K562 (cell line): ENCODE results near the gene SIAE. TPM values are rescaled to one million over a fixed set of nuclear protein-coding genes. Genes with fewer than 3 reads are reported as not detected.

Experiments
- DPF2 ChIP-seq: fragments of 450-650 bp; IDR thresholded peaks from 2 replicates; pipeline ENCODE4 v1.6.1; 2016
- EP300 ChIP-seq: IDR thresholded peaks from 2 replicates; pipeline ENCODE4 v1.6.1; 2012; ENCODE audit warnings: low read length, improper control_type of control experiment
- HDAC3 ChIP-seq: fragments of 450-650 bp; IDR thresholded peaks from 2 replicates; pipeline ENCODE4 v1.6.1; 2018; ENCODE audit warnings: borderline replicate concordance, mild to moderate bottlenecking, moderate library complexity; ENCODE audit not compliant: partially characterized antibody
- JUND ChIP-seq, 2 experiments: IDR thresholded peaks; 2 replicates in 1 of 2; 3 replicates in 1 of 2; pipeline ENCODE4 v1.6.1; 2011; ENCODE audit warnings: borderline replicate concordance in 2 of 2, low read depth in 2 of 2, low read length in 2 of 2, improper control_type of control experiment in 1 of 2, missing biosample characterization in 1 of 2, missing genetic modification characterization in 1 of 2, missing genetic modification reagents in 1 of 2
- LARP7 ChIP-seq: fragments of 450-650 bp; IDR thresholded peaks from 2 replicates; pipeline ENCODE4 v1.6.1; 2016
- MYC ChIP-seq, 2 experiments: fragments of 250-450 bp in 1 of 2; sonication (Bioruptor Pico) in 1 of 2; IDR thresholded peaks; 2 replicates each; pipeline versions ENCODE4 v1.5.1 to v1.6.1; 2012 to 2021; ENCODE audit warnings: low read depth in 2 of 2, borderline replicate concordance in 1 of 2, improper control_type of control experiment in 1 of 2, low read length in 1 of 2, mild to moderate bottlenecking in 1 of 2, moderate library complexity in 1 of 2
- NCOR1 ChIP-seq: fragments of 450-650 bp; IDR thresholded peaks from 2 replicates; pipeline ENCODE4 v1.6.1; 2016; ENCODE audit warnings: mild to moderate bottlenecking, moderate library complexity
- PRPF4 ChIP-seq: fragments of 200-400 bp; formaldehyde crosslinking; IDR thresholded peaks from one replicate; pipeline ENCODE4 v1.6.1; 2017; ENCODE audit warnings: low read length, low read depth, mild to moderate bottlenecking; ENCODE audit not compliant: insufficient read depth, poor library complexity, severe bottlenecking
- SMARCE1 ChIP-seq: fragments of 450-650 bp; IDR thresholded peaks from 2 replicates; pipeline ENCODE4 v1.7.1; 2016; ENCODE audit warnings: mild to moderate bottlenecking
- STAT5A ChIP-seq: IDR thresholded peaks from 2 replicates; pipeline ENCODE4 v1.6.1; 2012; ENCODE audit warnings: low read length, inconsistent platforms, borderline replicate concordance
- ZFP30 ChIP-seq: fragments of 250-450 bp; sonication (Bioruptor Pico); IDR thresholded peaks from 2 replicates; pipeline ENCODE4 v1.8.0; 2022; ENCODE audit warnings: moderate library complexity, mild to moderate bottlenecking, inconsistent platforms, borderline replicate concordance
- polyA plus RNA-seq, 8 experiments: library from polyadenylated mRNA; depleted of rRNA in 4 of 8; stranded (reverse) in 5 of 8; unstranded in 3 of 8; fragments of >200 nt; fragmentation: Nextera tagmentation in 2 of 8; fragmentation: Illumina TruSeq in 1 of 8; extraction: Ambion mirVana in 2 of 8; extraction: Trizol in 1 of 8; gene quantifications; 2 replicates each; pipeline versions ENCODE4 v1.2.1 to v1.2.3, GENCODE V29; 2011 to 2014; ENCODE audit warnings: inconsistent platforms in 1 of 8, missing spikeins in 1 of 8
- total RNA-seq, 7 experiments: library from RNA; depleted of rRNA in 6 of 7; stranded (reverse); fragments of >200 nt in 6 of 7; fragmentation: Illumina TruSeq in 2 of 7; extraction: Trizol in 2 of 7; gene quantifications; 2 replicates each; pipeline versions ENCODE4 v1.2.1 to v1.2.3, GENCODE V29; 2011 to 2021; ENCODE audit warnings: low replicate concordance in 1 of 7
- TF ChIP-seq, protein P1 (sequence below): fragments of 250-450 bp; sonication (Bioruptor Pico); IDR thresholded peaks from 2 replicates; pipeline ENCODE4 v1.8.0; 2022; ENCODE audit warnings: moderate library complexity, mild to moderate bottlenecking, inconsistent platforms

The SIAE gene
- total and polyA plus RNA-seq, 9 of the 15 experiments (the other 6 are each of a cell fraction or from before 2014, with no cell fraction given), result 0.89 to 9.6 (median 3.7) TPM

DNA sequence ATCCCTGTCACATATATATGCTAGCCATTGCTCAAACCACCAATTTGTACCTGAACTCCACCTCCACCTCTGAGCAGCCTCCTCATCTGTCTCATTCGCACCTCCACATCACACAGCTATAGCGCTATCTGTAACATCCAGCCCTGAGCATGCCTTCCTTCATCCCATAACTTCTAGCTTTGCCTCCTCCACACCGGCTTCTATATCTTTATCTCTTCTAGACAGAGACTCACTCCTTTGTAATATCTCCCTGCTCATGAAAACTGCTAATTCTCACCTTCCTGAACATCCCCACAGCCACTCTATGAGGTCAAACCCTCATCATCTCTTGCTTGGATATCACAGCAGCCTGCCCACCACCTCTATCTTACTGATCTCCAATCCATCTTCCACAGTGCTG, 5.9 kb downstream of the SIAE start (continued):
- peak; percentile 44; the same call in 1 of the 2 replicates for TF ChIP-seq JUND (IDR thresholded peaks at IDR 0.05; ENCODE audit: borderline replicate concordance, low read depth, low read length)
- no peak; the same call in 2 of the 3 replicates for TF ChIP-seq JUND (tag; IDR thresholded peaks at IDR 0.05; ENCODE audit: borderline replicate concordance, low read depth, low read length)
- TF ChIP-seq, protein P1, sequence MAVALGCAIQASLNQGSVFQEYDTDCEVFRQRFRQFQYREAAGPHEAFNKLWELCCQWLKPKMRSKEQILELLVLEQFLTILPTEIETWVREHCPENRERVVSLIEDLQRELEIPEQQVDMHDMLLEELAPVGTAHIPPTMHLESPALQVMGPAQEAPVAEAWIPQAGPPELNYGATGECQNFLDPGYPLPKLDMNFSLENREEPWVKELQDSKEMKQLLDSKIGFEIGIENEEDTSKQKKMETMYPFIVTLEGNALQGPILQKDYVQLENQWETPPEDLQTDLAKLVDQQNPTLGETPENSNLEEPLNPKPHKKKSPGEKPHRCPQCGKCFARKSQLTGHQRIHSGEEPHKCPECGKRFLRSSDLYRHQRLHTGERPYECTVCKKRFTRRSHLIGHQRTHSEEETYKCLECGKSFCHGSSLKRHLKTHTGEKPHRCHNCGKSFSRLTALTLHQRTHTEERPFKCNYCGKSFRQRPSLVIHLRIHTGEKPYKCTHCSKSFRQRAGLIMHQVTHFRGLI (CRISPR knock-in tag), result no peak
- peak; percentile 88; the same call in 1 of the 2 replicates for TF ChIP-seq EP300
- peak; percentile 90 for TF ChIP-seq SMARCE1
- no peak for TF ChIP-seq LARP7
- no peak for TF ChIP-seq PRPF4
- TF ChIP-seq STAT5A, result peak; percentile 87
- TF ChIP-seq NCOR1, result peak; percentile 96
- peak; percentile 38; the same call in 1 of the 2 replicates for TF ChIP-seq MYC (IDR thresholded peaks at IDR 0.05; ENCODE audit: low read depth, low read length)
- TF ChIP-seq MYC (CRISPR knock-in tag; IDR thresholded peaks at IDR 0.05; ENCODE audit: borderline replicate concordance, low read depth), result no peak
- TF ChIP-seq HDAC3, result peak; percentile 74
- TF ChIP-seq ZFP30, result no peak
- peak; percentile 97 for TF ChIP-seq DPF2
- TF ChIP-seq, all 486 proteins: peak for 71
